Measurements from ENCODE around the gene FAH.

The FAH gene

DNA sequence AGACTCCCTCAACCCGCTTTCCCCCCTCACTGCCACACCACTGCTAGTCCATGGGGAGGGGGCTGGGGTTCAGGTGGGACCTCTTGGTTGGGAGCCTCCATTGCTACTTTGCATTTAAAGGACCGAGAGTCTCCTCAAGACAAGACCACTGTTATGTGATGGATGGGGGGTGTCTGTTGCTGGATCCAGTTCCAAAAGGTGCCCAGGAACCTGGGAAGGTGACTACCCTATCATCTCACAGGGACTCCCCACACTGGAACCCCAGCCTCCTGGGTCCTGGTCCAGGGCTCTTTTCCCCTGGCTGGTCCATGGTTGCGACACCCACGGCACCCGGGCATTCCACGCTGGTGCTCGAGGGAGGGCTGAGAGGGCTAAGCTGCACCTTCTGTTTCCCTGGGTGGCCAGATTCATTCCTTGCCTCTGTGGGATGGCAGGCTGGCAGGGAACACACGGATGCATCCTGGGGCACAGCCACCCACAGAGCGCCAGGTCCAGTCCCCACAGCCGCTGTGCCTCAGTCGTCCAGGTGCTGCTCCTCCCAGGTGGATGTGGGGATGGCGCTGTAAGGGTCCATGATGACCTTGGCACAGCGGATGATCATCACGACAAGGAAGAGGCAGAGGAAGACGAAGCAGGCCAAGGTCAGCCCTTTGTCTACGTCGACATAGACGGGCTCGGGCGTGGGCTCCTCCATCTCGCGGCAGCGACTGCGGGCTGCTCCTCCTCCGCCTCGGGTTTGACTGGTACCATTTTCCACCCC is 48.6 kb downstream of the FAH start:
- no peak for DNase-seq (ENCODE audit: low read depth)

GRCh38 chr15:80202016-80202315 is 49.2 kb downstream of the FAH start:
- no peak for DNase-seq (ENCODE audit: low read depth)

GRCh38 chr15:80202641-80203360 is 50.0 kb downstream of the FAH start:
- DNase-seq (ENCODE audit: low read depth): no peak

- DNase-seq (ENCODE audit: low read depth): no peak
These were observed 50.6 kb downstream of the FAH start for GRCh38 chr15:80203361-80203885.

DNA sequence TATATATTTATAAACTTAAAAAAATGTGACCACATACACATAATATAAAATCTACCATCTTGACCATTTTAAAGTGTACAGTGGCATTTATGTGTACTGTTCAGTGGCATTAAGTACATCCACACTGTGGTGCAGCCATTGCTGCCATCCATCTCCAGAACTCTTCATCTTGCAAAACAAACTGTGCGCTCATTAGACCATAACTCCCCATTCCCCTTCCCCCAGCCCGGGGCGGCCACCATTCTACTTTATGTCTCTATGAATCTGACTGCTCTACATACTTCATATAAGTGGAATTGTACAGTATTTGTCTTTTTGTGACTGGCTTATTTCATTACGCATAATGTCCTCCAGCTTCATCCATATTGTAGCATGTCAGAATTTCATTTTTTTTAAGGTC is 51.4 kb downstream of the FAH start:
- DNase-seq (ENCODE audit: low read depth): no peak

GRCh38 chr15:80207887-80208286 is 55.1 kb downstream of the FAH start:
- DNase-seq (ENCODE audit: low read depth): no peak

GRCh38 chr15:80208758-80209734 is 56.2 kb downstream of the FAH start:
- no peak for DNase-seq (ENCODE audit: low read depth)

DNA sequence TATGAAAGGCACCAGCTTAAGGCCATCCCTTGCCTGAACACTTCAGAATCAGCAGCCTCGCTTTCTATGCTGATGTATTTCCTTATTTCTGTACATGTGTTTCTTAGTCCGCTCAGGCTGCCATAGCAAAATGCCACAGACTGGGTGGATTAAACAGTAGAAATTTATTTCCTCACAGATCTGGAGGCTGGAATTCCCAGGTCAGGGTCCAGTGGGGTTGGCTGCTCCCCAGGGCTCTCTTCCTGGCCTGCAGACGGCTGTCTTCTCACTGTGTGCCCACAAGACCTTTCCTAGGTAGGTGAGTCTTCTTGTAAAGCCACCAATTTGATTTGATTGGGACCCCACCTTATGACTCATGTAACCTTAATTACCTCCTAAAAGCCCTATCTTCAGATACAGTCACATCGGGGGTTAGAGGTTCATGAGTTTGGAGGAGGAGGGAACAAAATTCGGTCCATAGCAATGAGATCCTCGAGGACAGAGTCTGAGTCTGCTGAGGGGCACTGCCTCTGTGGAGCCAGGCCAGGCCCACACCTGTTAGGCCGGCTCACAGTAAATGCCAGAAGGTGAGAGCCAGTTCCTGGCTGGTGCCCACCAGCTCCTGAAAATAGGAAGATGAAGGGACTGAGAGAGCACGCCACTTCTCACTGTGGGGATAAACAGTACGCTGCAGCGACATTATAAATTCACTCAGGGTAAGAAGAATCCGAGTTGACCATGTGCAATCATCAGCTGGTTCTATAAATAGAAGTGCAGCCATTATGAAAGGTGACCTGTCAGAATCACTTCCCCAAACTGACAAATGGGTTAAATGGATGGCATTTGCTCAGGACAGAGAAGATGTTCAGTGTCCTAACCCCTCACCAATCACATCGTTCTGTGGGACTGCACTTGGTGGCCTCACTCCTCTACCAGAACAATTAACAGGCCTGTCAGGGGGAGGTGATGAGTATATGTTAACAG is 58.1 kb downstream of the FAH start:
- DNase-seq (ENCODE audit: low read depth): no peak

GRCh38 chr15:80211976-80212375 is 59.2 kb downstream of the FAH start:
- no peak for DNase-seq (ENCODE audit: low read depth)

- DNase-seq (ENCODE audit: low read depth): no peak
These were observed 62.1 kb downstream of the FAH start for GRCh38 chr15:80214910-80215309.

DNA sequence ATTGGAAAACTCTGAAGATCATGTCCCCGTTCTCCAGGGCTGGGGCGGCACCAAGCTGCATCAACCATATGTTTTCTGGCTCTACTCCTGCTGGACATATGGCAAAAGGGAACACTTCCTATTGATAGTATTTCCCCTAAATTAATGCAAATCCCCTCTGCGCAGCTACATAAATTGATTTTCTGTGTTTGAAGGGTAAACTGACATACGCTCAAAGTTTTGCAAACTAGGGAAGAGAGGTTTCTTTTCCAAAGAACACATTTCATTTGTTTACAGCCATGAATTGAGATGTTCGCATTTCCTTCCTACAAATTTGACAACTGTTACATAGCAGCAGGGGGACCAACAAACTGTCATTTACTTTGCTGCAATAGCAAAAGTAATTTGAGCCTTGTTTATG is 63.3 kb downstream of the FAH start:
- DNase-seq (ENCODE audit: low read depth): no peak

GRCh38 chr15:80216911-80217310 is 64.1 kb downstream of the FAH start:
- no peak for DNase-seq (ENCODE audit: low read depth)

- no peak for DNase-seq (ENCODE audit: low read depth)
These were observed 64.6 kb downstream of the FAH start for GRCh38 chr15:80217327-80217900.

GRCh38 chr15:80219955-80220354 is 67.2 kb downstream of the FAH start:
- DNase-seq (ENCODE audit: low read depth): no peak

- no peak for DNase-seq (ENCODE audit: low read depth)
These were observed 76.3 kb downstream of the FAH start for GRCh38 chr15:80228959-80229610.

DNA sequence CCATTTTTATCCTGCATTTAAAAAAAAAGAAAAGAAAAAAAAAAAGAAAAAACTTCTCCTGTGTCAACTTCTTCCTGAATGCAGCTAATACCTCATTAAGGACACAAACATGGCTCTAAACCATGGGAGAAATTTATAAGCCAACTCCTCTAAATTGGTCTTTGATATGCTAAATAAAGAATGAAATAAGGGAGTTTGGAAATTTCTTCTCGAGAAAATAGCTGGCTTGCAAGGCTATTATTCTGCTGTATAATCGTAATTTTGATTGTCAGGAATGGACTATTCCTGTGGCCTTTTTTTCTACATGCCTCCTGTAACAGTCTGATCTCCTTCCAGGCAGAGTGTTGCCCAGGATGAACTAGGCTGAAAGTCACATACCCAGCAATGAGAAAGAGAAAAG is 78.6 kb downstream of the FAH start:
- DNase-seq (ENCODE audit: low read depth): no peak

DNA sequence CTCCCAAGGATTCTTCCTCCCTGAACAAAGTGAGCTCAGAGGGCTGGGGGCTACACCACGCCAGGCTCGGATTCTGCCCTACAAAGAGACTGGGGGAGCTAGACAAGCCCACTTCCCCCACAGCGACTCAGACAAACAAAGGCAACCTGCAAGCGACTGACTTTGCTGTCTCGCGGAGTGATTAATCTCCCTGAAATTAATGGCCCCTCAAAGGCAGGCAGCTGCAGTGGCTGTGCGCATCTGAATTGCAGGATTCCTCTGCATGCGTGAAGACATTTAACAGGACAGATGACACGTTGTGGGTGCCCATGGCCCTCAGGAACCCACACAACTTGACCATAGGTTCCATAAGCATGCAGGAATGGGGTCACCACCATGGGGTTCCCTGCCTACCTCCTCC is 80.8 kb downstream of the FAH start:
- no peak for DNase-seq (ENCODE audit: low read depth)

DNA sequence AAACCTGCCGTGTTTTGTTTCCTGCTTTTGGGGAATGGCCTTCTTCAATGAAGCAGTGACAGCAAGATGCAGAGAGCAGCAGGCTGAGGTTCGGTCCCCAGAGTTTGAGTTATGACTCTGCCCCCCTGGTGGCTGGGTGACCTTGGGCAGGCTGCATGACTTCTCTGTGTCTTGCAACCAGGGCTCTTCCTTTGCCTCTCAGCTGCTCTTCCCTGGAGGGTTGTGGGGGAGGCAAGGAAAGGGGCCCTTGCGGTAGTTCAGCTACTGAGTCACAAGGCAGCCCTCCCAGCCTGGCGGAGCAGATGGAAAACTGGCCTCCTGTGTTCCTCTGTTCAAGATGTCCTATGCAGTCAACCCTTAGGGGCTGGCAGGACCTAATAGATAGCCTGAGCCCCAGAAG is 82.1 kb downstream of the FAH start:
- DNase-seq (ENCODE audit: low read depth): peak; percentile 5
